Posterior cingulate gyrus (tissue), 11 donors: Measurements from ENCODE around the gene TMEM203.
A peak's percentile ranks its signal among the peaks of the same experiment; 100 is the strongest.

Experiments used
- DNase-seq, 10 donors: peaks; one replicate each; pipeline versions ENCODE4 v3.0.0 to v3.0.0-alpha.2; 2020 to 2021; ENCODE audit warnings: mixed read lengths in 3 of 10
- intact Hi-C: fragments of 100-400 bp; cut with DNase I; formaldehyde crosslinking; loops from one replicate; pipeline ENCODE4 v1.15.1; 2023

TMEM203 gene

DNA sequence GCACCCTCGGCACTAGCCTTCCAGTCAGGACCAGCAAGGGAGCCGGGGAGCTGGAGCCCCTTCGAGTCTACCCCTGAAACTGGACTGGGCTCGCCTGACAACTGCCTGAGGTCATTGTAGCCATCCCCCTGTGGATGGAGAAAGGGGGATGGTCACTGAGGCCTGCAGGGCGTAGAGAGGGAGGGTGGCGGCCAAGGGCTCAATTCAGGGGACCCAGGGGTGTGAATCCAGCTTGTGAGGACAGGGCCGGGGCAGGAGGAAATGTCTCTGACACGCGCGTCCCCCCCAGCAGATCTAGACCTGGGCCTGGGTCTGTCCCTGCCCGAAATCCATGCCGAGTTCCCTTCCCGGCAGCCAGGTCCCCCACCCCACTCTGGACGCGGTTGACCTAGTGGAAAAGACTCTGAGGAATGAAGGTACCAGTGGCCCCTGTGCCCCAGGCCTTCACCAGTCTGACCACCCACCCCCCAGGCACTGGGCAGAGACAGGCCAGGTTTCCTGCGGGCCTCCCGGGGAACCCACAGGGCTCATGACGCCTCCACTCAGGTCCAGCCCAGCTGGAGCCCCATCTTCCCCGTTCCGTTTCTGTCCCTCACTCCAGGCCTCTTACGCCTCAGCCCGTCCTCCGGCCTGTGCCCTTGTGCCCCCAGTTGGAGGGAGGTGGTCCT lies 26.1 kb upstream of the TMEM203 start:
- intact Hi-C loops = no loop called here
- DNase-seq = no peak

DNA sequence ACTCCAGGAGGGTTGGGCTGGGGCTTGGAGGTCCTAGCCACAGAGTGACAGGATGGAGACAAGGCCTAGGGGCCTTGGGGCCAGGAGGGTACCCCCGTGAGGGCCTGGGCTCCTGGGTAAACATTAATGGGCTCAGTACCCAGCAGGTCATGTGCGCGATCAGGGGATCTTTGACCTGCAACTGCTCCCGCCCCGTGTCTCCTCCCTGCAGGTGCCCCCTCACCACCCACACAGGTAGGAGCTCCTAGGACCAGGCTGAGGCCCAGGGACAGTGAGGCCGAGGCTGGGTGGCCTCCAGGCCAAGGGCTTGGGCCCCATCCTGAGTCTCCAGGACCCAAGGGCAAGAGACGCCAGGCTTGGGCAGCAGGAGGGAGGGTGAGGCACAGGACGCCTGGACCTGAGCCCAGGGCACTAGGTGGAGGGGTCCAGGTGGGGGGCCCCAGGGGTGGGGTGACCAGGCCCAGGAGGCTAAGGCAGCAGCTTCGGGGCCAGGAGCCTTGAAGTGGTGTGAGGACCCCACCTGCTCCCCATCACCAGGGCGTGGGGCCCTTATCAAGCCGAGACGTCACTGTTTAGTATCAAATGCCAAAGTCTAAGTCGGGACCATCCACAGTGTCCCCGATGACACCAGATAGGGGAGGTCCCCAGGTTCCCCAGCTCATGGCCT lies 25.4 kb upstream of the TMEM203 start, which contains the start of gene SLC34A3:
SLC34A3 (plus strand) TSS at position 197 of the 667 bp plus-strand sequence. CDS start 802 bp downstream, outside the sequence.
- intact Hi-C loops = no loop called here

DNA sequence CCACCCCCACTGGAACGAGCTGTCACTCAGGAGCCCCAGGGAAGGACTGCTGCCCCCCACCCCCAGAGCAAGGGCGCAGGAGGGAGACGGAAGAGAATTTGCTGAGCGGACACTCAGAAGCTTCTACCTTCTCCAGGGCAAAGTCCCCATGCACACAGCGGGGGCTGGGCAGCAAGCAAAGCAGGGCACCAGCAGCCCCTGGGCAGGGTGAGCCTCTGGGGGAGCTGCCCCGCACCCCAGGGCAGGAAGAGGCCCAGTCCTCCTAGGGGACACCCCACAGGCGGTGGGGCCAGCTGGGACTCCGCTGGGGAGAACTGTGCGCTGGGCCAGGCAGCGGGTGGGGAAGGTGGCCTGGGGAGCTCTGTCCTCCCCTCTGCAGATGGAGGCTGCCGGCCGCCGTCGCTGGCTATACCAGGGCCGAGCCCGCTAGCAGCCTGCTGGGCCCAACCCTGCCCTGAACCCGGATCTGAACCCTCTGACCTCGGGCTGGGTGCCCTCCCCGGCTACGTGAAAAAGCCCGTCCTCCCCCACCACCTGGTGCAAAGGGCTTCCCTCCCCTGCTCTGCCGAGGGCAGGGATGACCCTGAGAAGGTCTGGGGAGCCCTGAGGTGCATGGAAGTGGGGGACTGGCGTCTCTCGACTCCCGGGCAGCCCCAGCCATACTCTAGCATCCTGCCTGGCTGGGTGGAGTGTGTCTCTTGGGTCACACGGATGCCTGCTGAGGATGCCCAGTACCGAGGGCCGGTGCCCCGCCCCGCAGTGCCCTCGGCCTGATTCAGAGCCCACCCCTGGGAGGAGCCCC lies 24.7 kb upstream of the TMEM203 start:
- intact Hi-C loops = no loop called here
- DNase-seq = no peak

More for the DNA sequence above, 25.4 kb upstream of the TMEM203 start, which contains the start of gene SLC34A3:
- no peak for DNase-seq

DNA sequence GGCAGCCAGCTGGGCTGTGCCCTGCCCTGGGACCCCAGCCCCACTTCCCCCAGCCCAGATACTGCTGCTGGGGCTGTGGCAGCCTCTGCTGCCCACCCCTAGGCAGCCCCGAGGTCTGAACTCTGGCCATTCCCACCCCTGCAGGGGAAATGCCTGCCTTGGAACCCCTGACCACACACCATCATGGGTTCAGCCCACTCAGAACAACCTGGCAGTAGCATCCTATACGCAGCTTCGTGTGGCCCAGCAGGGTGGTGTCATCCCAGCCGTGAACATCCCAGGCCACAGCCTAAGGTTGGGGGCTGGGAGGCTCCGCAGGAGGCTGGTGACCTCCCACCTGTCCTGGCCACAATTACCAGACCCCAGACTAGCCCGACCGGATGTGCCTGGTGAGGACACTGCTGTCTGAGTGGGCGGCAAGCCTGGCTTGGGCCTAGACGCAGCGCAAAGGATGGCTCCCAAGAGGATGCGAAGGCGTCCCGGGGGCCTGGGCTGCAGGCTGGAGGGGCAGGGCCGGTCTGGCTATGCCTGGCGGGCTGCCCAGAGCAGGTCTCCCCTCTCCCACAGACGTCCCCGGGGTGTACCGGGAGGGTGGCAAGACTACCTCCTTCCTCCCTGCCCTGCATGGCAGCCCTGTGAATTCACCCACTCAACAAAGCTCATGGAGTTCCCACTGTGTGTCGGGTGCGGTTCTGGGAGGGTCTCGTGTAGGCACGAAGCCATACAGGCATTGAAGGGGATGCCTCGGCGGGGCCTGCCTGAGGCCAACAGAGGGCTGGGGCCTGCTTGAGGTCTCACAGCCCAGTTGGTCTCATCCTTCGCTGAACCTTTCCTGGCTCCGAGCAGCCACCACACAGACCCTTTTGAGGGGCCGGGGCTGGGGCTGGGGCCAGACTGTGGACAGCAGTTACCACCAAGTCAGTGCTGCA lies 23.8 kb upstream of the TMEM203 start:
- no peak for DNase-seq
- intact Hi-C loops = no loop called here

DNA sequence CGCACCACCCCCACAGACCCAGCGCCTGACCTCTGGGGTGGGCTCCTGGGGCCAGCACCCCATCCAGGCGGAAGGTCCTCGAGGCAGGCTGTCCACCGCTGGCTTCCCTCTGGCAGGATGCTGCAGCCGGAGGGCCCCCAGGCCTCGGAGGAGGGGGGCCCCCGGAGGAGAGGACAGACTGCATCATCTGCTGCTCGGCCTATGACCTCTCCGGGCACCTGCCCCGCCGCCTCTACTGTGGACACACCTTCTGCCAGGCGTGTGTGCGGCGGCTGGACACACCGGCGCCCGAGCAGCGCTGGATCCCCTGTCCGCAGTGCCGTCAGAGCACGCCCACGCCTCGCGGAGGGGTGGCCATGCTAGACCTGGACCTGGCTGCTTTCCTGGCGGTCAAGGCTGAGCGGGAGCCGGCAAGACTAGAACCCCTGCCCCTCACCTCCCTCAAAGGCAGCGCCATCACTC lies 23.1 kb upstream of the TMEM203 start:
- intact Hi-C loops = no loop called here
- DNase-seq = no peak

- peak in 1 of 10 donors; percentile 82 for DNase-seq
- intact Hi-C loops = loop anchor here (2.0 kb wide), 1 partner anchor 109 kb away; no protein-coding TSS in a partner anchor
Measured at GRCh38 chr9:137227853-137228505, 22.5 kb upstream of the TMEM203 start.

DNA sequence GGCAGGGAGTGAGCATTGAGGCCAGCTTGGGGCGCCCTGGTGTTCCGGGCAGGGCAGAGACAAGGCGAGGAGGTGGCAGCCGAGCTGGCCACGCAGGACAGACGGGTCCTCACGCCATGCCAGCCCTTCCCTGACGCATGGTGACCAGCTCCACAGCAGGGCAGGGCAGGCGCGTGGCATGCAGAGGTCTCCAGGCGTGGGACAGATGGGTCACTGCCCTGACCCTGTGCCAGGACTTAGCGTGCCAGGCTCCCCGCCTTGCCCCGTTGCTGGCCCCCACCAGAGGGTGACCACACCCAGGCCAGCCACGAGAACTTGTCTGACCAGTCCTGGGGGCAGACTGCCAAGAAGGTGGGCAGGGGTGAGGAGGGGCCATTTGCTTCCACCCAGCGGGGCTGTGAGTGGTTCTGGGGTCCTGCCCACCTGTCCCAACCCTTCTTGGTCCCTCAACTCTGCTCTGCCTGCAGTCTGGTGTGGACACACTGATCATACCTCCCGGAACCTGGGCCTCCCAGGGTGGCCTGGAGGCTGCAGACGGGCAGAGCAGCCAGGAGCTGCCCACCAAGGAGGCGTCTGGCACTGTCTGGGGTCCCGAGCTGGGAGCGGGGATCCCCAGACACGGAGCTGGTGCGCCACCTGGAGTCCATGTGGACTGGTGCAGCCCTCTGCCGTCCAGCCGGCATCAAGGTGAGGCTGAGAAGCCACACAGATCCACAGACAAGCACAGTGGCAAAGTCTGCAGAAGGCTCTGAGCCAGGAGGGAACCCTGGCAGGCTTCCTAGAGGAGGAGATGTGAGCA lies 21.8 kb upstream of the TMEM203 start, which contains the start of gene RNF224:
RNF224 (plus strand) TSS at position 449 of the 799 bp plus-strand sequence. CDS start 834 bp downstream, outside the sequence.
- DNase-seq = peak; percentile 59 to 96 (median 78)
- intact Hi-C loops = loop anchor here (2.0 kb wide), 1 partner anchor 108 kb away; no protein-coding TSS in a partner anchor

DNA sequence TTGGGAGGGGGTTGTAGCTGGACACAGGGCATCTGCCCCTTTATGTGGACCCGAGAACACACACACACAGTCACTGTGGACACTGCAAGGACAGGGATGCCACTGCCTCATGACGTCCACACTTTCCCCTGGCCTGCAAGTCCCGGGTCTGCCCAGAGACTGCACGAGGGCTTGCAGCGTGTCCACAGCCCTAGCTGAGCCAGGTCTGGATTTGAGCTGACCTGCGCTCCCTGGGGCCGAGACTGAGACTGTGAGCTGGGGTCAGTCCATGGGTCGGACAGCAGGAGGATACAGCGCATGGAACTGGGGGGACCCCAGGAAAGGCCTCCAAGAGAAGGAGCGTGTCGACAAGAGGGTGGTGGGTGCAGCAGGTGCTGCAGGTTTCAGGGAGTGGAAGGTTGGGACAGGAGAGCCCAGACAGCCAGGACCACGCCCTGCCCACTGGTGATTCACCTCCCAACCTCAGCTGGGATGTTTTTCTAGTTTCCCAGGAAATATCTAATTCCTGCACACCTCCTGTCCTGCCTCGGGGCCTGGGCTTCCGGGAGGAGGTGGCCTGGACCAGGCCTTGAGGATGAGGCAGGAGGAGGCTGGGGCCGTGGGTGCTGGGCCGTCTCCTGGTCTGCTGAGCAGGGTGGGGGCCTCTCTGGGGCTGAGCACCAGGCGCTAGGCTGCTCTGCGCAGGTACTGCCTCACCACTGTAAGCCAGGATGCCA lies 21.0 kb upstream of the TMEM203 start:
- intact Hi-C loops = loop anchor here (2.0 kb wide), 1 partner anchor 108 kb away; no protein-coding TSS in a partner anchor
- DNase-seq = peak in 1 of 10 donors; percentile 5

GRCh38 chr9:137225699-137226331 lies 20.4 kb upstream of the TMEM203 start:
- intact Hi-C loops = loop anchor here (2.0 kb wide), 1 partner anchor 107 kb away; no protein-coding TSS in a partner anchor
- peak in 1 of 10 donors; percentile 4 for DNase-seq

DNA sequence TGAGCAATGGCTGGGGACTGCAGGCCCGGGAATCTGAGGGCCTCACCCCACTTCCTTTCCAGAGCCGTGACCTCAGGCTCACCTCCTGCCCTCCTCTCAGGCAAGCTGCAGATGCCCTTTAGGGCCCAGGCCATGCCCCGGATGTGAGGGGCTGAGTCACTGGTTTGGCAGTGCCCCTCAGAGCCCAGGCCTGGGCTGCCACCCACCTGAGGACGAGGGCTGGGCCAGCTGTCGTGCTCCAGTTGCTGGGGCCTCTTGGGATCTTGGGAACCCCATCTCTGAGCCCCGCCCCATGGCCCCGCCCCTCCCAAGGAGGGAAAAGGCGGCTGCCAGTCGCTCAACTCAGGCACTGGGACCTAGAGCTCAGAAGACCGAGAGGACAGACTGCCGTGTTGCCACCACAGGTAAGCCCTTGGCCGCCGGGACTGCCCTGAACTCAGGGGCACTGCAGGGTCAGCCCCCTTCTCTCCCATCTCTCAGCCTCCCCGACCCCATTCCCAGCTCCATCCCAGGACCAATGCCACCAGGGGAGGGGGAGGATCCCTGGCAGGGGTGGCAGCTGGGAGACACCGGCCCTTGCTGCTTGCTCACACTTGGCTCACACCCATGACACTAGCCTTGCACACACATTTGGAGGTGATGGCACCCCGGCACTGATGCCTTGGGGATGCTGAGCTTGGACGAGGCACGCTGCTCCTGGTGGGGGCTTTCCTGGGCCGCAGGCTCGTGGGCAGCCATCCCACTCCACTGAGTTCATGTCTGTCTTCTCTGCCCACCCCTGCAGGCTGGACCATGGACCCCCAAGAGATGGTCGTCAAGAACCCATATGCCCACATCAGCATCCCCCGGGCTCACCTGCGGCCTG lies 19.6 kb upstream of the TMEM203 start, which contains the start of gene CYSRT1:
CYSRT1 (plus strand) TSS at position 345 of the 865 bp plus-strand sequence; CDS start at position 793, 448 bp downstream.
- intact Hi-C loops = no loop called here
- peak in 1 of 10 donors; percentile 5 for DNase-seq

GRCh38 chr9:137223078-137223970 lies 17.9 kb upstream of the TMEM203 start:
- DNase-seq = peak; percentile 92 to 99 (median 96)
- intact Hi-C loops = loop anchor here (2.0 kb wide), 1 partner anchor 35 kb away; the partner anchor contains the start of genes ANAPC2 and SSNA1

DNA sequence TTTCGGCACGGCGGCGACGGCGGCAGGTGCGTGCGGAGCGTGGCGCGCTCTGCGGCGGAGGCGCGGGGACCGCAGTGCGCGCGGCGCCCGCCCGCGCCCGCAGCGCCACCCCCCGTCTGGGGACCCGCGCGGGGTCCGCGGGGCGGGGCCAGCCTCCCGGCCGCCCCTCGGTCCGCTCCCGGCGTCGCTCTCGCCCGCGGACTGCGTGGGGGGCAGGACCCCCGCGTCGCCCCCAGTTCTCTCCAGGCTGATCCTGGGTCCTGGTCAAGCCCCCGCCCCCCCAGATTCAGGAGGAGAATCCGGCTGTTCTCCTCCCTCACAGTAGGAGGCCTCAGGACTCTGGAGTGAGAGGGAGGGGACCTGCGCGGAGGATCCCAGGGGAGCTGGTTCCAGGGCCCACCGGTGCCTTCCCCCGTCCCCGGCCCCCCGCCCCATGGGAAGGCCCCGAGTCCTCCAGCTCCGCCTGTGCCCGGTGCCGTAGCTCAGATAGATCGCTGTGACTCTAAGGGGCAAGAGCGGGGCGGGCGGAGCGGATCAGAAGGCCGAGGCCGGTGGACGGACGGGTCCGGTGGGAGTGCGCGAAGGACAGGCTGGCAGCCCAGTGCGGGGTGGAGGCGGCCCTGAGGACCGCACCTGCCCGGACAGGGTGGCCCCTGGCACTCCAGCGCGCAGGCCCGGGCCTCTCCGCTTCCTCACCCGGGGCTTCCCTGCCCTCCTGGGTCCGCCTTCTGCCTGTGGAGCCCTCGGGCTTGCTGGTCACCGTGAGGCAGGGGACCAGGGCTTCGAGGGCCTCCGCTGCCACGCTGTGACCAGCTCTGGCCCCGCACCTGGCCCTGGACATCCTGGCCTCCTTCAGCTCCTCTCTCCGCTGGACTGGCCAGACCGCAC lies 17.0 kb upstream of the TMEM203 start, which contains the start of gene RNF208:
RNF208 (minus strand) TSS at position 51 of the 888 bp plus-strand sequence. CDS start 1,028 bp downstream, outside the sequence.
- peak in 2 of 10 donors; percentile 23 to 88 for DNase-seq
- intact Hi-C loops = loop anchor here (2.0 kb wide), 1 partner anchor 34 kb away; the partner anchor contains the start of genes ANAPC2 and SSNA1

- DNase-seq = peak in 1 of 10 donors; percentile 84
- intact Hi-C loops = loop anchor here (2.0 kb wide), 1 partner anchor 33 kb away; the partner anchor contains the start of genes ANAPC2 and SSNA1
Measured at GRCh38 chr9:137221506-137222111, 16.2 kb upstream of the TMEM203 start.
